Activated naive CD4-positive, alpha-beta T cell treated with anti-CD3 and anti-CD28 coated beads, Interleukin-2, amount 10 ng/mL, durations not matched to agents 7 days and 5 days (primary cell): ENCODE results near the gene DOCK3.
"Not testable (repeated sequence)": the region's sequence is repeated elsewhere in the genome, so short reads cannot be mapped to it uniquely, and the experiment has no call there.

Experiments used
- CTCF ChIA-PET: fragments of 350-600 bp; sonication (Branson Sonifier 250); formaldehyde crosslinking; loops from one replicate; lab custom pipeline; 2021; ENCODE audit warnings: antibody characterized with exemption; lab: Charles Lee
- DNase-seq: peaks from one replicate; pipeline ENCODE4 v3.0.0-alpha.2; 2020
- H3K27ac Mint-ChIP-seq: one replicate; pipeline ENCODE4 v1.8.0; 2021; ENCODE audit warnings: mild to moderate bottlenecking, moderate library complexity, mixed read lengths
- H3K27me3 Mint-ChIP-seq: one replicate; pipeline ENCODE4 v1.8.0; 2021; ENCODE audit warnings: mild to moderate bottlenecking, mixed read lengths
- H3K36me3 Mint-ChIP-seq: one replicate; pipeline ENCODE4 v1.8.0; 2021; ENCODE audit warnings: mixed read lengths
- H3K4me1 Mint-ChIP-seq: one replicate; pipeline ENCODE4 v1.8.0; 2021; ENCODE audit warnings: mixed read lengths
- H3K4me3 Mint-ChIP-seq: one replicate; pipeline ENCODE4 v1.8.0; 2021; ENCODE audit warnings: mild to moderate bottlenecking, moderate library complexity, mixed read lengths
- H3K9me3 Mint-ChIP-seq: one replicate; pipeline ENCODE4 v1.8.0; 2021; ENCODE audit warnings: mixed read lengths

DOCK3 gene

DNA sequence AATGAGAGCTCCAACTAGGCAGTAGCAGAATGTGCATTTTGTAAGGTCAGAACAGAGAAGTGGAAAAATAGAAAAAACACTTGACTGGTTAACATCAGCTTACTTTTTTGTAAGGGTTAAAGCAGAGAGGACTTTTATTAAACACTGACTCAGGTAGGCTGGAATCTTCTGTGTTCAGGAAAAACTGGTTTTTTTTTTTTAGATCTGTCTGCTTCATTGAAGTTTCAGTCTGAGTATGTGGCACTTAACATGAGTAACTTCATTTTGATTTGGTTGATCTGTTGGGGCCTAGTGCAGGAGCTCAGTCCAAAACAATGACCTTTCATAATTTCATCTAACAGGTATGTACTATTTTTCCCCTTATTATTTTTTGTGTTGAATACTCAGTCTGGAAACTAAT is 141.1 kb downstream of the DOCK3 start:
- no peak for DNase-seq
- no peak overlapping the region for H3K4me3 Mint-ChIP-seq
- H3K27me3 Mint-ChIP-seq, result peaks cover 3% of the 10 kb centered on the region
- H3K36me3 Mint-ChIP-seq, result no peaks in the 10 kb centered on the region
- no peak overlapping the region for H3K27ac Mint-ChIP-seq
- CTCF ChIA-PET, result no interaction called here
- H3K9me3 Mint-ChIP-seq, result no peaks in the 10 kb centered on the region
- no peaks in the 10 kb centered on the region for H3K4me1 Mint-ChIP-seq

DNA sequence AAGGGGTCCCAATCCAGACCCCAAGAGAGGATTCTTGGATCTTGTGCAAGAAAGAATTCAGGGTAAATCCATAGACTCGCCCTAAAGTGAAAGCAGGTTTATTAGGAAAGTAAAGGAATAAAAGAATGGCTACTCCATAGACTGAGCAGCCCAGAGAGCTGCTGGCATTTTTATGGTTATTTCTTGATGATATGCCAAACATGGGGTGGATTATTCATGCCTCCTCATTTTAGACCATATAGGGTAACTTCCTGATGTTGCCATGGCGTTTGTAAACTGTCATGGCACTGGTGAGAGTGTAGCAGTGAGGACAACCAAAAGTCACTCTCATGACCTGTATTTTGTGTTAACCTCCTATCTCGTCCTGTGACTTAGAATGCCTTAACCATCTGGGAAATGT is 142.2 kb downstream of the DOCK3 start:
- DNase-seq, result no peak
- CTCF ChIA-PET, result no interaction called here
- H3K4me3 Mint-ChIP-seq, result no peak overlapping the region
- no peaks in the 10 kb centered on the region for H3K9me3 Mint-ChIP-seq
- no peaks in the 10 kb centered on the region for H3K36me3 Mint-ChIP-seq
- no peaks in the 10 kb centered on the region for H3K27me3 Mint-ChIP-seq
- no peaks in the 10 kb centered on the region for H3K4me1 Mint-ChIP-seq
- no peak overlapping the region for H3K27ac Mint-ChIP-seq

DNA sequence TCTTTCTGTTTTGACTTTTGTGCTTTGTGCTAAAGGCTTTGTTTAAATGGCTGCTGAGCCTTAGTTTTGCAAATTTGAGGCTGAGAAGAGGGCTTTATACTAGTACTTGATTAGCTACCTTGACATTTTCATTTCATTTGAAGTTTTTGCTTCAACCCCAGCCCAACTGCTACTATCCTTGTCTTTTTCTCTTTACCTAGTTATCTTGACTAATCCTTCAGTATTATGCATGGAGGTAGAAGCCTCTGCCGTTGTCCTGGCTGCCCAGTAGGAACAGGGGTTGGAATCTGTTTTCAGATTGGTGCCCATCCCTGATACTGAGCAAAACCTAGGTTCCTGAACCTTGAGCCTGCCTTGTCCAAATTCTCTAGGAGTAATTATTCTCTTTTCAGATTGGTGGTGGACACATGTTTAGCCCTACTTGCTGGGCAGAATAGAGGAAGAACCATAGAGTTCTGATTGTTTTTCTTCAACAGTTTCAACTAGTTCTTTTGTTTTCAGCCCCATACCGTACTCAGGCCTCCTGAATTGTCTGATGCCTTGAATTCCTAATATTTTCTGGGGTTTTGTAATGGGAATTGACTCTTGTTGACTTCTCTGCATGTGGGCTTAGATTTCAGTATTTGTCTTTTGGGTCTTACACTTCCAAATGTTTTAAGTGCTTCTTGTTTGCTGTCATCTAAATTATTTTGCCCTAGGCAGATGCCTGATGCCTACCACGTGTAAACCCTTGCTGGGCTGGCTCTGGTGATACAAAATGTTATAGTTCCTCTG is 143.2 kb downstream of the DOCK3 start:
- H3K4me3 Mint-ChIP-seq, result no peak overlapping the region
- CTCF ChIA-PET, result no interaction called here
- H3K36me3 Mint-ChIP-seq, result no peaks in the 10 kb centered on the region
- no peak for DNase-seq
- no peaks in the 10 kb centered on the region for H3K4me1 Mint-ChIP-seq
- no peaks in the 10 kb centered on the region for H3K27me3 Mint-ChIP-seq
- H3K27ac Mint-ChIP-seq, result no peak overlapping the region
- H3K9me3 Mint-ChIP-seq, result no peaks in the 10 kb centered on the region

DNA sequence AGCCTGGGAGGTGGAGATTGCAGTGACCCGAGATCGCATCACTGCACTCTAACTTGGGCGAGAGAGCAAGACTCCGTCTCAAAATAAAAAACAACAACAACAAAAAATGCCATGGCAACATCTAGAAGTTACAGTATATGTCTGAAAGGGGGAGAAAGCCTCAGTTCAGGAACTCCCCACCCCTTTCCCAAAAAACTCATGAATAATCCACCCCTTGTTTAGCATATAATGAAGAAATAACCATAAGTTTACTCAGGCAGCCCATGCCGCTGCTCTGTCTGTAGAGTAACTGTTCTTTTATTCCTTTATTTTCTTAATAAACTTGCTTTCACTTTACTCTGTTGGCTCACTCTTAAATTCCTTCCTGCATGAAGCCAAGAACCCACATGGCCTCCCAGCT is 145.2 kb downstream of the DOCK3 start:
- H3K36me3 Mint-ChIP-seq, result no peaks in the 10 kb centered on the region
- H3K27me3 Mint-ChIP-seq, result no peaks in the 10 kb centered on the region
- no peak overlapping the region for H3K27ac Mint-ChIP-seq
- DNase-seq, result no peak
- CTCF ChIA-PET, result no interaction called here
- H3K4me3 Mint-ChIP-seq, result no peak overlapping the region
- H3K9me3 Mint-ChIP-seq, result no peaks in the 10 kb centered on the region
- H3K4me1 Mint-ChIP-seq, result no peaks in the 10 kb centered on the region

DNA sequence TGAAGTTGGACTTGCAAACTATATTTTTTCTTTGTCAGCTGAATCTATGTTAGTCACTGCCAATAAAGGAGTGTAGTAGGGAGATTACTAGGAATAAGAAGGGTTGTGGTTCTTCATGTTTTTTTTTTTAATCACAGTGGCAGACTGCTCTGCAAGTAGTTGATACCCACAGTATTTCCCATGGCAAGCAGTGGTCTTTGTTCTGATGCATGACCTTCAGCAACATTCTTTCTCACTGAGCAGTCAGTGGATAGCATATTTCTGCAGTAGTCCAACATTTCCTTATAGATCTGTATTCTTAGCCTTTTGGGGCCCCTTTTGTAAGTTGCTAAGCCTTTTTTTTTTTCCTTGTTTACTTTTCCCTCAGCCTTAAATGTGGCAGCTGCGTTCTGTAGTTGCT is 151.1 kb downstream of the DOCK3 start:
- Mint-ChIP-seq H3K36me3 (no peaks in the 10 kb centered on the region), H3K27me3 (no peaks in the 10 kb centered on the region), H3K4me1 (no peaks in the 10 kb centered on the region), H3K4me3 (no peak overlapping the region), H3K9me3 (no peaks in the 10 kb centered on the region), H3K27ac (no peak overlapping the region)
- no peak for DNase-seq
- CTCF ChIA-PET, result no interaction called here

DNA sequence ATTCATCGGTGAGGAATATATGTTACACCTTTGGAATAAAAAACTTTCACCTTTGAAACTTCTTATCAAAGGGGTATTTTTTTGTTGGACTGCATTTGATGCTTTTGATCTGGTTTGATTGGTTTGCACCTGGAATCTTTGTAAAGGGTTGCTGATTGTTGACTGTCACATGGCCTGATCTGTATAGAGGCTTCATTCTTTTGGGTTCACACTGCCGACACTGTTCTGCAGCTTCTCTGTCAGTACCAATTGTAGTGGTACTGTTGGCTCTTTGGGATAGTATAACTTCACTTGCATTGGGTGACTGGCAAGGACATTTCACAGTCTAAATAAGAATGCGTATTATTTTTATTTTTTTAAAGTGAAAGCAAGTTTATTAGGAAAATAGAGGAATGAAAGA is 155.7 kb downstream of the DOCK3 start:
- CTCF ChIA-PET, result no interaction called here
- Mint-ChIP-seq H3K4me1 (no peaks in the 10 kb centered on the region), H3K4me3 (no peak overlapping the region)

DNA sequence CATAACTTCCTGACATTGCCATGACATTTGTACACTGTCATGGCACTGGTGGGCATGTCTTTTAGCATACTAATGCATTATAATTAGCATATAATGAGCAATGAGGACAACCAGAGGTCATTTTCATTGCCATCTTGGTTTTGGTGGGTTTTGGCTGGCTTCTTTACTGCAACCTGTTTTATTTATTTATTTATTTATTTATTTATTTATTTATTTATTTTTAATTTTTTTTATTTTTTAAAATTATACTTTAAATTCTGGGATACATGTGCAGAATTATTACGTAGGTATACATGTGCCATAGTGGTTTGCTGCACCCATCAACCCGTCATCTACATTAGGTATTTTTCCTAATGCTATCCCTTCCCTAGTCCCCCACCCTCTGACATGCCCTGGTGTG is 156.3 kb downstream of the DOCK3 start:
- H3K36me3 Mint-ChIP-seq, H3K4me3 Mint-ChIP-seq, H3K27me3 Mint-ChIP-seq, CTCF ChIA-PET, H3K27ac Mint-ChIP-seq, DNase-seq, H3K9me3 Mint-ChIP-seq, H3K4me1 Mint-ChIP-seq: not testable (repeated sequence)

More for the DNA sequence above, 155.7 kb downstream of the DOCK3 start:
- Mint-ChIP-seq H3K27me3 (no peaks in the 10 kb centered on the region), H3K36me3 (no peaks in the 10 kb centered on the region), H3K9me3 (peaks cover 8% of the 10 kb centered on the region), H3K27ac (no peak overlapping the region)
- DNase-seq, result no peak

DNA sequence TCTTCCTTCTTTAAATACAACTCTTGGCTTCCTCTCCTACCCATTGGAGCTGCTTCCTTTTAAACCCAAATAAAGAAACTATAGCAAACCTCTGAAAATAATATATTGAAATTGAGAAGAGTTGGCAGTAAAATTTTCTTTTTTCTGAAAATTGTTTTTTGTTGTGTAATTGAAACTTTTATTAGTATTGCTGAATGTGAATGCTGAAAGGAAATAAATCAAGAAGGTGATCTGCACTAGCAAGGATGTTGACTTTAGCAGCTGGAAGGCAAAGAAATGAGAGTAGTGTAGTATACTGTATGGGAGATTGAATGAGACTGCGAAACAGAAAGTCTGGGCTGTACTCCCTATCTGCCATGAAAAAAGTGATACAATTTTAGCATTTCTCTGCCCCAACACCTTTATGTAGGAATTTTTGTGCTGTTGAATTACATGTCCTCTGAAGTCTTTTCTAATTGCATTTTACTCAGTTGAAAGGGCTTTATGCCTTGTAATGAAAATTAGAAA is 166.3 kb downstream of the DOCK3 start:
- H3K4me1 Mint-ChIP-seq, result no peaks in the 10 kb centered on the region
- no peaks in the 10 kb centered on the region for H3K36me3 Mint-ChIP-seq
- H3K27me3 Mint-ChIP-seq, result no peaks in the 10 kb centered on the region
- H3K9me3 Mint-ChIP-seq, result no peaks in the 10 kb centered on the region
- no peak overlapping the region for H3K4me3 Mint-ChIP-seq
- DNase-seq, result no peak
- no peak overlapping the region for H3K27ac Mint-ChIP-seq
- CTCF ChIA-PET, result no interaction called here

DNA sequence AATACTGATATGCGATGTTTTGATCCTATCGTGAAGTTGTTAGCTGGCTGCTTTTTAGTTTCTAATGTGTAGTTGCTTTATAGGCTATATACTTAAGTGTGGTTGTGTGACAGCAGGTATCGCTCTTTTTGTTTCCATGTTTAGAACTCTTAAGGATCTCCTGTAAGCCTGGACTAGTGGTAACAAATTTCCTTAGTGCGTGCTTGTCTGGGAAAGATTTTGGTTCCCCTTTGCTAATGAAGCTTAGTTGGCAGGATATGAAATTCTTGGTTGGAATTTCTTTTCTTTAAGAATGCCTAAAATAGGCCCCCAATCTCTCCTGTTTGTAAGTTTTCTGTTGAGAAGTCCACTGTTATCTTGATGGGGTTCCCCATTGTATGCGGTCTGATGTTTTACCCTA is 173.6 kb downstream of the DOCK3 start:
- Mint-ChIP-seq H3K9me3 (peaks cover 2% of the 10 kb centered on the region), H3K27me3 (no peaks in the 10 kb centered on the region), H3K36me3 (no peaks in the 10 kb centered on the region), H3K4me1 (no peaks in the 10 kb centered on the region), H3K27ac (no peak overlapping the region), H3K4me3 (no peak overlapping the region)
- DNase-seq, result no peak
- CTCF ChIA-PET, result no interaction called here

DNA sequence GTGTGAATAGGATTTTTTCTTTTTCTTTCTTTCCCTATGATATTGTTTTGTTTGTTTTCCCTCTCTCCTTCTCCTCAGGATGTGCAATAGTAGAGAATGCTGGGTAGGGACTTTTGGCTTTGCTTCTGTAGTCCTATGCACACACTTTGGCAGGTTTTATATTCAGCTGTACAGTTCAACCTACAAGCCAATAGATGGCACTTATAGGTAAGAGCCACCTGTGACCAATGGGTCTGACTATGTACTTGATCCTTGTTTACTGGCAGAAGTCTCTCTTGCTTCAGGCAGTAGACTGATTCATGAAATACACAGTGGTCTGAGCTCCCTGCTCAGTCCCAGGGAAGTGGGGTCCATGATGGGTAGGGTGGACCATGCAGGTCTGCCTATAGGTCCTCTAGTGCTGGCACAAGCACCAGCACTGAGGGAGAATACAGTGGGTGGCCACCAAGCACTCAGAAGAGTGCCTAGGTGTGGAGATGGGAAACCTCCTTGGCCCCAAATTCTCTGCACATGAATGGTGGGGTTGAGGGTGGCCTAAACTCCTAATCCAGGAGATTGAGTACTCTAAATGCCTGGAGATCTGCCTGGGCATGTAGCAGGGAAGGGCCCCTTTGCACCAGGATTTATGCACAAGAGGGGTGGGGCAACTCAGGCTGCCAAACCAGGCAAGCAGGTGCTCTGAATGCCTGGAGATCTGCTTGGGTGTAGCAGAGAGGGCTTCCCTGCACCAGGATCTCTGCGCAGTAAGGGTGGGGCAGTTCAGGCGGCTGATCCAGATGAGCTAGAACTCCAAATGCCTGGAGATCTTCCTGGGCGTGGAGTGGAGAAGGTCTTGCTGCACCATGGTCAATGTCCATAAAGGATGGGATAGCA is 176.1 kb downstream of the DOCK3 start:
- Mint-ChIP-seq H3K9me3 (peaks cover 3% of the 10 kb centered on the region), H3K4me3 (no peak overlapping the region), H3K4me1 (no peaks in the 10 kb centered on the region), H3K27me3 (no peaks in the 10 kb centered on the region), H3K36me3 (no peaks in the 10 kb centered on the region), H3K27ac (no peak overlapping the region)
- CTCF ChIA-PET, result no interaction called here
- no peak for DNase-seq

DNA sequence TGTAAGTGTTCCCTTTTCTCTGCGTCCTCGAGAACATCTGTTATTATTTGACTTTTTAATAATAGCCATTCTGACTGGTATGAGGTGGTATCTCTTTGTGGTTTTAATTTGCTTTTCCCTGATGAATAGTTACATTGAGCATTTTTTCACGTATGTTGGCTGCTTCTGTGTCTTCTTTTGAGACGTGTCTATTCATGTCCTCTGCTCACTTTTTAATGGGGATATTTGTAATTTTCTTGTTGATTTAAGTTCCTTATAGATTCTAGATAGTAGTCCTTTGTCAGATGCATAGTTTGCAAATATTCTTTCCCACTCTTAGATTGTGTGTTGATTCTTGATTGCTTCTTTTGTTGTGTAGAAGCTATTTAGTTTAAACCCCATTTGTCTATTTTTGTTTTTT is 179.2 kb downstream of the DOCK3 start:
- Mint-ChIP-seq H3K27me3 (no peaks in the 10 kb centered on the region), H3K4me3 (no peak overlapping the region), H3K36me3 (no peaks in the 10 kb centered on the region), H3K27ac (no peak overlapping the region), H3K9me3 (peaks cover 1% of the 10 kb centered on the region), H3K4me1 (no peaks in the 10 kb centered on the region)
- CTCF ChIA-PET, result no interaction called here
- no peak for DNase-seq

DNA sequence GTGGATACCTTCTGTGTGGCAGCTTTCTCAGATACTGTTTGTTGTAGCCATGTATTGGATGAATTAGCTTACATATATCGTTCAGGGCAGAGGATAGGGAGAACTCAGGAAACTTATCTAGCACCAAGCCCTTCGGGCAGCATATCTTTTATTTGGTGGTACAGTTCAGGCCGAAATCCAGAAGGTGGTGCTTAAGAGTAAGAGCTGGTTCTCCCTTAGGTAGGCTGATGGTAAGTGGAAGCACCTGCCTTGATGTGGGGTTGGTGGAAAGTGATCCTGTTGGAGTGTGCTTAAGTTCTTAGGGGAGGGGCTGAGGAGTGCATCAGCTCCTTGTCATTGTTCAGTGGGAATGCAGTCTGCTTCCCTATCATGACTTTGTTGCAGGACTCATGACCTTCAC is 187.5 kb downstream of the DOCK3 start:
- CTCF ChIA-PET, result interaction anchor here (1.0 kb wide), 1 partner anchor 109 kb away, joined by 3 read pairs; no protein-coding TSS in a partner anchor
- H3K4me1 Mint-ChIP-seq, result no peaks in the 10 kb centered on the region
- no peaks in the 10 kb centered on the region for H3K36me3 Mint-ChIP-seq
- no peak overlapping the region for H3K27ac Mint-ChIP-seq
- H3K27me3 Mint-ChIP-seq, result peaks cover 5% of the 10 kb centered on the region
- peaks cover 1% of the 10 kb centered on the region for H3K9me3 Mint-ChIP-seq
- H3K4me3 Mint-ChIP-seq, result no peak overlapping the region
- DNase-seq, result no peak

DNA sequence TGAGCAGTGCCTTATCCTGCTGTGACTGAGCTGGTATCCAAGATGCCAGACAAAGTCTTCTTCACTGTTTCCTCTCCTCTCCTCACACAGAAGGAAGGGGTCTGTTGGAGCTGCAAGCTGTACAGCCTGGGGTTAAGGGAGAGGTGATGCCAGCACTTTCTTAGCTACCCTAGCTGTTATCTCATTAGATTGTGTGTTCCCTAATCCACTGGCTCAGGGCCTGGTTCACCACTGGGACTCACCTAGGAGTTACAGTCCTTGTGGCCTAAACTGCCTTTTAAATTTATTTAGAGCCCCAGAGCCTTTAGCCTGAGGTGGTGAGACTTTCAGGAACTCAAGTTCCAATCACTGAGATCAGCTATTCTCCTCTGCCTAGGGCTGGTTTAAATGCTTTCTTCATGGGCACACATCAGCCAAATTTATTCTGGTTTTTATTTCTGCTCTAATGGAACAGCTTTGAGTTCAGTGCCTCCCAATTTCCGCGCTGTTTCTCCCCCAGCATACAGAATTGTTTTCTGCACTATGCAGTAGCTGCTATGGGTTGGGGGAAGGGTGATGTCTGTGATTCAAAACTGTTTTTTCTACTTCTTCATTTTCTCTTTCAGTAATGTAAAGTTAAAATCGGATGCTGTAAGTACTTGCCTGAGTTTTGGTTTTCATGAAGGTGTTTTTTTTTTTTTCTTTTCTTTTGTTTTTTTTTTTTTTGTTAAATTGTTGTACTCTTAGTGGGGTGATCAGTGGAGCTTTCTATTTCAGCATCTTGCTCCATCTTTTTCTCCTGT is 198.8 kb downstream of the DOCK3 start:
- H3K27ac Mint-ChIP-seq, result no peak overlapping the region
- no peak overlapping the region for H3K4me3 Mint-ChIP-seq
- H3K9me3 Mint-ChIP-seq, result no peaks in the 10 kb centered on the region
- CTCF ChIA-PET, result no interaction called here
- DNase-seq, result no peak
- H3K4me1 Mint-ChIP-seq, result no peaks in the 10 kb centered on the region
- no peaks in the 10 kb centered on the region for H3K27me3 Mint-ChIP-seq
- H3K36me3 Mint-ChIP-seq, result no peaks in the 10 kb centered on the region

DNA sequence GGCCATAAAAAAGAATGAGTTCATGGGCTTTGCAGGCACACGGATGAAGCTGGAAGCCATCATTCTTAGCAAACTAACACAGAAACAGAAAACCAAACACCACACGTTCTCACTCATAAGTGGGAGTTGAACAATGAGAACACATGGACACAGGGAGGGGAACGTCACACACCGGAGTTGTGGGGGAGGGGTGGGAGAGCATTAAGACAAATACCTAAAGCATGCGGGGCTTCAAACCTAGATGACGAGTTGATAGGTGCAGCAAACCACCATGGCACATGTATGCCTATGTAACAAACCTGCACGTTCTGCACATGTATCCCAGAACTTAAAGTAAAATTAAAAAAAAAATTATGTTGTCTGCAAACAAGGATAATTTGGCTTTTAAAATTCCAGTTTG is 200.1 kb downstream of the DOCK3 start:
- DNase-seq, result not testable (repeated sequence)

More for the DNA sequence above, 200.1 kb downstream of the DOCK3 start:
- CTCF ChIA-PET, H3K27me3 Mint-ChIP-seq, H3K4me3 Mint-ChIP-seq, H3K4me1 Mint-ChIP-seq, H3K27ac Mint-ChIP-seq, H3K36me3 Mint-ChIP-seq, H3K9me3 Mint-ChIP-seq: not testable (repeated sequence)
